ENCODE results near the gene SCN4B.

SCN4B gene

DNA sequence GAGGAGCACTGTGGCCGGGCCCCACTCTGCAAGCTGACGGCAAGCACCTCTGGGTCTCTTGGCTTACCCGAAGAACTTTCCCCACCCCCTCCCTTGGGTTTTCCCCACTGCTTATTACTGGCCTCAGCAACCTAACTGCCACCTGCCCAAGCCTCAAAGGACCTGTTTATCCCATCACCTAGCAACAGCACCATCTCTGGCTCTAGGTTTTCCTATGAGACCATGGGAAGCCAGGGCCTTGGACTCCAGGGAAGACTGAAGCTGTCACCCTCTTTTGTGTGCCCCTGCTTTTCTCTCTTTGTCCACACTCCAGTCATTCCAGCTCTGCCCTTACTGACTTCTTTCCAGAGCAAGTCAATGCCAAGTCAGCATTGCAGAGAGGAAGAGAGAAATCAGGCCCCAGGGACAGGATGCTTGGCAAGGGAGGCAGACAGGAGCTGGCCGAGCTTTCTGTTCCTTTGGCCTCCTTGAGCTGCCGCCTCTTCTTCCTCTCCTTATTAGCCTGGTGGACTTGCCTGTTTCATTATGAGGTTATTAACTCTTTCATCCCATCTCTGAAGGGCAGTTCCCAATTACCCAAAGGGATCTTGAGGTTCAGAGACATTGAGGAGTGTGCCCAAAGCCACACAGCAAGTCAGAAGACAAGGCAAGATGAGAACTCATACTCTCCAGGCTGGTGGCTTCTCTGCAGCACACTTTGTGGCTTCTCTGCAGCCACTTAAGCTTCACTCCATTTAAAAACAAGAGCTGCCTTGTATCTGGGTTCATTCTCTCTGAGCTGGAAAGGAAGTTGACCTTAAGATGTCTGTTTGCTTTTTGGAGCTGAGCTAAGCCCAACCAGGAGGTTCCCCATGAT, 65.5 kb downstream of the SCN4B start, which contains the start of gene SMIM35:
Gene SMIM35, minus strand, starts transcription at position 51 of the 856 bp plus-strand sequence. CDS start 206 bp downstream, outside the sequence.
- no peaks in the 10 kb centered on the region for H3K36me3 ChIP-seq (ENCODE audit: control insufficient read depth, low read depth, low read length)
- peaks cover 8% of the 10 kb centered on the region for H3K4me1 ChIP-seq (ENCODE audit: control insufficient read depth, low read depth, low read length)
- no peak within 1 kb of the TSS for H3K27ac ChIP-seq (ENCODE audit: low read length)
- no peak within 1 kb of the TSS for H3K9ac ChIP-seq (ENCODE audit: low read length)
- H3K9me3 ChIP-seq (ENCODE audit: control insufficient read depth, low read depth, low read length): no peaks in the 10 kb centered on the region
- H3K27me3 ChIP-seq (ENCODE audit: control insufficient read depth, insufficient read depth, low read length): no peaks in the 10 kb centered on the region
- no peak within 1 kb of the TSS for H3K4me3 ChIP-seq (ENCODE audit: low read length)

DNA sequence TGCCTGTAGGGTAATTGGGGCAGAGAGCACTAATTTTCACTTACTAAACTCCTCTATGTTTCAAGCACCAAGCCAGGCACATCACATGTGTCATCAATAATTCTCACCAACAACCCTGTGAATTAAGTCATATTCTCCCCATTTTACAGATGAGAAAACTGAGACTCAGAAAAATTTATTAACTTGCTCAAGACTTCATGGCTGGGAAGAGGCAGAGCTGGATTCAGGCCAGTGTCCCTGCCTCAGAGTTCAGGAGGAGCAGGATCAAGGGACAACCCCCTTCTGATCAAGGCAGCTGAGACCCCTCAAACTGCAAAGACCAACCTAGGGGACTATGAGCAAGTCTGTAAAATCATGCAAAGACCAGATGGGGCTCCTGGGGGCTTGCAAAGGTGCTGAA, 68.0 kb downstream of the SCN4B start:
- peaks cover 8% of the 10 kb centered on the region for H3K4me1 ChIP-seq (ENCODE audit: control insufficient read depth, low read depth, low read length)
- H3K9ac ChIP-seq (ENCODE audit: low read length): no peak overlapping the region
- H3K27me3 ChIP-seq (ENCODE audit: control insufficient read depth, insufficient read depth, low read length): no peaks in the 10 kb centered on the region
- H3K36me3 ChIP-seq (ENCODE audit: control insufficient read depth, low read depth, low read length): no peaks in the 10 kb centered on the region
- H3K4me3 ChIP-seq (ENCODE audit: low read length): no peak overlapping the region
- H3K9me3 ChIP-seq (ENCODE audit: control insufficient read depth, low read depth, low read length): no peaks in the 10 kb centered on the region
- no peak overlapping the region for H3K27ac ChIP-seq (ENCODE audit: low read length)

DNA sequence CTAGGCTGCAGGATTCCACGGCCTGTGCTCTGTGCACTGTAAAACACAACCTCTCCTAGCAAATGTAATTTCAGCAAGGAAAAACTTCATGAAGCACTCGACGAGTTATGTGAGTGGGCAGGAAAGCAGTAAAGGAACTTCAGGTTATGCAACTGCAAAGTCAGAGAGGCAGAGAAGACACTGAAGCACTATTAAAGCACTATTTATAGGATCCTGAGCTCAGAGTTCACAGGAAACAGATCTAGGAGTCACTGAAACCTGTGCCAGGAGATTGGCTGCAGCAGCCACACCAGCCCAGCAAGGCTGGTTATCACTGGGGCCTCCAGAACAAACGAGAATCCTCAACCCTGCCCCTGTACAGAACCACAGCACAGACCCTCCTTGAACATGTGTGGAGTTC, 68.4 kb downstream of the SCN4B start:
- H3K9ac ChIP-seq (ENCODE audit: low read length): no peak overlapping the region
- peaks cover 8% of the 10 kb centered on the region for H3K4me1 ChIP-seq (ENCODE audit: control insufficient read depth, low read depth, low read length)
- no peaks in the 10 kb centered on the region for H3K9me3 ChIP-seq (ENCODE audit: control insufficient read depth, low read depth, low read length)
- H3K4me3 ChIP-seq (ENCODE audit: low read length): no peak overlapping the region
- H3K36me3 ChIP-seq (ENCODE audit: control insufficient read depth, low read depth, low read length): no peaks in the 10 kb centered on the region
- no peak overlapping the region for H3K27ac ChIP-seq (ENCODE audit: low read length)
- H3K27me3 ChIP-seq (ENCODE audit: control insufficient read depth, insufficient read depth, low read length): no peaks in the 10 kb centered on the region
